Cardiac muscle cell (in vitro differentiated cells and primary cell): ENCODE data around the gene HOATZ. TPM values are rescaled to one million over a fixed set of nuclear protein-coding genes. Genes with fewer than 3 reads are reported as not detected.

Source experiments
- DNase-seq, 2 donors: peaks; one replicate each; pipeline versions ENCODE4 v3.0.0 to v3.0.0-alpha.2; 2010 to 2017; ENCODE audit warnings: low read depth in 1 of 2, low spot score in 1 of 2
- H3K27ac ChIP-seq: fragments of 200-600 bp; sonication (generic); 2 replicates; pipeline ENCODE4 v1.5.1; 2016
- H3K27me3 ChIP-seq: fragments of 200-600 bp; sonication (generic); 2 replicates; pipeline ENCODE4 v1.6.0; 2016; ENCODE audit warnings: control low read depth
- H3K36me3 ChIP-seq: fragments of 200-600 bp; sonication (generic); 2 replicates; pipeline ENCODE4 v1.5.1; 2016; ENCODE audit warnings: control low read depth
- H3K4me1 ChIP-seq: fragments of 200-600 bp; sonication (generic); 2 replicates; pipeline ENCODE4 v1.8.1; 2017; ENCODE audit warnings: low read depth, mild to moderate bottlenecking, mixed run types
- H3K4me3 ChIP-seq: fragments of 200-600 bp; sonication (generic); 2 replicates; pipeline ENCODE4 v1.5.1; 2016; ENCODE audit warnings: mild to moderate bottlenecking
- H3K9me3 ChIP-seq: fragments of 200-600 bp; sonication (generic); 2 replicates; pipeline ENCODE4 v1.5.1; 2017; ENCODE audit warnings: low read depth, mild to moderate bottlenecking, control low read depth
- CTCF ChIP-seq: IDR thresholded peaks from 2 replicates; pipeline ENCODE4 v1.5.1; 2012; ENCODE audit warnings: low read depth, mild to moderate bottlenecking, low read length
- polyA plus RNA-seq: library from polyadenylated mRNA; unstranded; fragments of >200 nt; fragmentation: Nextera tagmentation; extraction: Ambion mirVana; gene quantifications from 2 replicates; pipeline ENCODE4 v1.2.1, GENCODE V29; 2016
- total RNA-seq: library from RNA; depleted of rRNA; stranded (reverse); fragments of >200 nt; gene quantifications from 2 replicates; pipeline ENCODE4 v1.2.3, GENCODE V29; 2016

Gene HOATZ
- total and polyA plus RNA-seq, 2 experiments from 2014 or later = not detected

GRCh38 chr11:111549196-111549868 lies 34.8 kb downstream of the HOATZ start:
- Histone ChIP-seq H3K9me3 (no peaks in the 10 kb centered on the region), H3K27ac (no peak overlapping the region), H3K4me1 (peaks cover 17% of the 10 kb centered on the region), H3K4me3 (no peak overlapping the region), H3K36me3 (no peaks in the 10 kb centered on the region), H3K27me3 (no peaks in the 10 kb centered on the region)
- no peak for TF ChIP-seq CTCF
- no peak for DNase-seq

- TF ChIP-seq CTCF = no peak
- H3K9me3 ChIP-seq = no peaks in the 10 kb centered on the region
- no peak overlapping the region for H3K27ac ChIP-seq
- H3K36me3 ChIP-seq = no peaks in the 10 kb centered on the region
- peaks cover 17% of the 10 kb centered on the region for H3K4me1 ChIP-seq
- H3K4me3 ChIP-seq = no peak overlapping the region
- no peaks in the 10 kb centered on the region for H3K27me3 ChIP-seq
- no peak for DNase-seq
These were observed 35.3 kb downstream of the HOATZ start for GRCh38 chr11:111549869-111550203.

GRCh38 chr11:111550258-111550657 lies 35.7 kb downstream of the HOATZ start:
- no peaks in the 10 kb centered on the region for H3K9me3 ChIP-seq
- H3K4me3 ChIP-seq = no peak overlapping the region
- no peaks in the 10 kb centered on the region for H3K27me3 ChIP-seq
- DNase-seq = no peak
- TF ChIP-seq CTCF = no peak
- H3K27ac ChIP-seq = no peak overlapping the region
- H3K4me1 ChIP-seq = peaks cover 17% of the 10 kb centered on the region
- no peaks in the 10 kb centered on the region for H3K36me3 ChIP-seq

GRCh38 chr11:111554532-111554931 lies 40.0 kb downstream of the HOATZ start:
- H3K4me1 ChIP-seq = peaks cover 3% of the 10 kb centered on the region
- TF ChIP-seq CTCF = no peak
- H3K9me3 ChIP-seq = no peaks in the 10 kb centered on the region
- H3K27me3 ChIP-seq = no peaks in the 10 kb centered on the region
- no peak overlapping the region for H3K27ac ChIP-seq
- H3K36me3 ChIP-seq = no peaks in the 10 kb centered on the region
- H3K4me3 ChIP-seq = no peak overlapping the region
- no peak for DNase-seq

DNA sequence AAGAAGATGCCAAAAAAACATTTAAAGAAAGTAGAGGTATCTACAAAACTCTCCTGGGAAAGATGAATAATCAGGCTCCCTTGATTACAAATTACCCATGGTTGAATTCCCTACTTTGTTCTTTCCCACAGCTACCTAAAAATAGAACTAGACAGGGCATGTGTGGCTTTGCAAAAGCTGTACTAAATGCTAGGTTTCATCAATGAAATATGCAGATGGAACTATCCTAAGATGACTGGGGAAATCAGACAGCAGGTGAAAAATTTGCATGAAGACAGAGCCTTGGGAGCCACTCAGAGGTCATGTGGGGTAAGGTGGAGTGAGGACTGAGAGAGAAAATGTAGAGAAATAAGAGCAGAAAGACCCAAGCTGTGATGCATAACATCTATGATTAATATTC lies 40.7 kb downstream of the HOATZ start:
- no peak overlapping the region for H3K27ac ChIP-seq
- no peaks in the 10 kb centered on the region for H3K36me3 ChIP-seq
- no peaks in the 10 kb centered on the region for H3K4me1 ChIP-seq
- no peak overlapping the region for H3K4me3 ChIP-seq
- no peaks in the 10 kb centered on the region for H3K27me3 ChIP-seq
- no peak for TF ChIP-seq CTCF
- H3K9me3 ChIP-seq = no peaks in the 10 kb centered on the region
- no peak for DNase-seq
